ENCODE results near the gene FOXI2. TPM values are rescaled to one million over a fixed set of nuclear protein-coding genes. Genes with fewer than 3 reads are reported as not detected.

FOXI2 gene
- total and polyA plus RNA-seq, 9 of the 15 experiments (the other 6 are each of a cell fraction or from before 2014, with no cell fraction given), result not detected

DNA sequence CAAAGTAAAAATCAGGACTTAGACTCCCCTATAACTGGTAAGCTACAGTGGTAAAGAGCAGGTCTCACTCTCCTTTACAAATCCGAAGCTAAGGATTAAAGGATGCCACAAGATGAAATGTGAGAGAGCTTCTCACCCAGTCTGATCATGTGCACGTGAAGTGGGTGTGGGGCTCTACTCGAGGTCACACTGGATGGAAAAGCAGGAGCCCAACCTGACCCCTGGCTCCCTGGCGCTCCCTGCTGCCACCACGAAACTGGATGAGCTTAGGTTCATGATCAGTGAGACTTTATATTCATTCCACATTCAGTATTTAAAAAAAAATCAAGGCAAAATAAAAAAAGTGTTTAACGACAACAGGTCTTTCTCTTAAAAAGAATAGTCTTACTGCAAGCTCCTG lies 21.7 kb upstream of the FOXI2 start:
- H4K20me1 ChIP-seq (replicated peaks; ENCODE audit: control insufficient read depth, insufficient read depth, low read length), result no peaks in the 10 kb centered on the region
- WGBS (ENCODE audit: insufficient coverage, low coverage, missing lambda C conversion rate), result 0% methylated on average over 6 of the region's 6 CpGs
- H3K9me3 ChIP-seq (replicated peaks; ENCODE audit: control insufficient read depth, insufficient read depth, low read depth, low read length), result no peaks in the 10 kb centered on the region
- intact Hi-C loops (cut with micrococcal nuclease) (loop anchor here (5.0 to 10.0 kb wide), 2 partner anchors 137 to 300 kb away; no protein-coding TSS in a partner anchor), in situ Hi-C loops (cut with MboI) (no loop called here)
- ChIA-PET POLR2A (interaction anchor here (0.6 kb wide), 1 partner anchor 437 kb away, joined by 3 read pairs; no protein-coding TSS in a partner anchor), CTCF (ENCODE audit: low intra/inter-chr PET ratio) (no interaction called here)
- no peaks in the 10 kb centered on the region for H3K27me3 ChIP-seq (ENCODE audit: control insufficient read depth in 2 of 2, insufficient read depth in 2 of 2, low read length in 2 of 2)
- BruUV-seq (replicated peaks), result no TSS peak
- no peak overlapping the region for H2AFZ ChIP-seq (ENCODE audit: low read depth, low read length)
- H3K4me2 ChIP-seq (ENCODE audit: insufficient read depth, low read length), result no peak overlapping the region
- no peaks in the 10 kb centered on the region for H3K4me1 ChIP-seq (replicated peaks in 1 of 2; ENCODE audit: control insufficient read depth in 2 of 2, insufficient read depth in 2 of 2, low read length in 2 of 2)
- no peak overlapping the region for H3K4me3 ChIP-seq
- no peaks in the 10 kb centered on the region for H3K36me3 ChIP-seq (ENCODE audit: control insufficient read depth, insufficient read depth, low read length)
- no peaks in the 10 kb centered on the region for H3K9me1 ChIP-seq (ENCODE audit: control insufficient read depth, insufficient read depth, low read length)
- no peak for FAIRE-seq
- DNase-seq (ENCODE audit: extremely low read depth in 1 of 4, low spot score in 3 of 4), result no peak
- TF ChIP-seq RAD21 (CRISPR knock-in tag; conservative IDR thresholded peaks at IDR 0.05 in 1 of 2, IDR thresholded peaks at IDR 0.05 in 1 of 2), result no peak
- TF ChIP-seq ZNF584 (CRISPR knock-in tag; IDR thresholded peaks at IDR 0.05; ENCODE audit: low read depth), result no peak
- TF ChIP-seq ZKSCAN1 (IDR thresholded peaks at IDR 0.05; ENCODE audit: low read depth, low read length), result no peak
- TF ChIP-seq, protein P1, sequence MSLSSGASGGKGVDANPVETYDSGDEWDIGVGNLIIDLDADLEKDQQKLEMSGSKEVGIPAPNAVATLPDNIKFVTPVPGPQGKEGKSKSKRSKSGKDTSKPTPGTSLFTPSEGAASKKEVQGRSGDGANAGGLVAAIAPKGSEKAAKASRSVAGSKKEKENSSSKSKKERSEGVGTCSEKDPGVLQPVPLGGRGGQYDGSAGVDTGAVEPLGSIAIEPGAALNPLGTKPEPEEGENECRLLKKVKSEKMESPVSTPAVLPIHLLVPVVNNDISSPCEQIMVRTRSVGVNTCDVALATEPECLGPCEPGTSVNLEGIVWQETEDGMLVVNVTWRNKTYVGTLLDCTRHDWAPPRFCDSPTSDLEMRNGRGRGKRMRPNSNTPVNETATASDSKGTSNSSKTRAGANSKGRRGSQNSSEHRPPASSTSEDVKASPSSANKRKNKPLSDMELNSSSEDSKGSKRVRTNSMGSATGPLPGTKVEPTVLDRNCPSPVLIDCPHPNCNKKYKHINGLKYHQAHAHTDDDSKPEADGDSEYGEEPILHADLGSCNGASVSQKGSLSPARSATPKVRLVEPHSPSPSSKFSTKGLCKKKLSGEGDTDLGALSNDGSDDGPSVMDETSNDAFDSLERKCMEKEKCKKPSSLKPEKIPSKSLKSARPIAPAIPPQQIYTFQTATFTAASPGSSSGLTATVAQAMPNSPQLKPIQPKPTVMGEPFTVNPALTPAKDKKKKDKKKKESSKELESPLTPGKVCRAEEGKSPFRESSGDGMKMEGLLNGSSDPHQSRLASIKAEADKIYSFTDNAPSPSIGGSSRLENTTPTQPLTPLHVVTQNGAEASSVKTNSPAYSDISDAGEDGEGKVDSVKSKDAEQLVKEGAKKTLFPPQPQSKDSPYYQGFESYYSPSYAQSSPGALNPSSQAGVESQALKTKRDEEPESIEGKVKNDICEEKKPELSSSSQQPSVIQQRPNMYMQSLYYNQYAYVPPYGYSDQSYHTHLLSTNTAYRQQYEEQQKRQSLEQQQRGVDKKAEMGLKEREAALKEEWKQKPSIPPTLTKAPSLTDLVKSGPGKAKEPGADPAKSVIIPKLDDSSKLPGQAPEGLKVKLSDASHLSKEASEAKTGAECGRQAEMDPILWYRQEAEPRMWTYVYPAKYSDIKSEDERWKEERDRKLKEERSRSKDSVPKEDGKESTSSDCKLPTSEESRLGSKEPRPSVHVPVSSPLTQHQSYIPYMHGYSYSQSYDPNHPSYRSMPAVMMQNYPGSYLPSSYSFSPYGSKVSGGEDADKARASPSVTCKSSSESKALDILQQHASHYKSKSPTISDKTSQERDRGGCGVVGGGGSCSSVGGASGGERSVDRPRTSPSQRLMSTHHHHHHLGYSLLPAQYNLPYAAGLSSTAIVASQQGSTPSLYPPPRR (CRISPR knock-in tag; IDR thresholded peaks at IDR 0.05; ENCODE audit: borderline replicate concordance), result no peak
- TF ChIP-seq NFE2 (IDR thresholded peaks at IDR 0.05; ENCODE audit: low read depth), result no peak
- no peak for TF ChIP-seq ZZZ3 (IDR thresholded peaks at IDR 0.05)
- TF ChIP-seq ZNF75A (CRISPR knock-in tag; IDR thresholded peaks at IDR 0.05), result no peak
- TF ChIP-seq, protein P2, sequence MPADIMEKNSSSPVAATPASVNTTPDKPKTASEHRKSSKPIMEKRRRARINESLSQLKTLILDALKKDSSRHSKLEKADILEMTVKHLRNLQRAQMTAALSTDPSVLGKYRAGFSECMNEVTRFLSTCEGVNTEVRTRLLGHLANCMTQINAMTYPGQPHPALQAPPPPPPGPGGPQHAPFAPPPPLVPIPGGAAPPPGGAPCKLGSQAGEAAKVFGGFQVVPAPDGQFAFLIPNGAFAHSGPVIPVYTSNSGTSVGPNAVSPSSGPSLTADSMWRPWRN (IDR thresholded peaks at IDR 0.05; ENCODE audit: low read depth), result no peak
- no peak for TF ChIP-seq ZNF668 (CRISPR knock-in tag; IDR thresholded peaks at IDR 0.05)
- no peak for TF ChIP-seq CC2D1A (IDR thresholded peaks at IDR 0.05)
- no peaks in the 10 kb centered on the region for H3K79me2 ChIP-seq (ENCODE audit: control insufficient read depth, insufficient read depth, low read length)
- no peak overlapping the region for H3K9ac ChIP-seq (ENCODE audit: insufficient read depth in 1 of 2, low read depth in 2 of 2, low read length in 2 of 2)
- H3K27ac ChIP-seq (ENCODE audit: extremely low read depth, low read depth, low read length), result no peak overlapping the region
- ATAC-seq, result no peak

Data from K562 (cell line).